Immature natural killer cell (primary cell): Measurements from ENCODE around the gene PSMG3. TPM values are rescaled to one million over a fixed set of nuclear protein-coding genes. Genes with fewer than 3 reads are reported as not detected.
A peak's percentile ranks its signal among the peaks of the same experiment; 100 is the strongest.

ENCODE experiments used
- DNase-seq, 3 donors: peaks; one replicate each; pipeline ENCODE4 v3.0.0; 2022; ENCODE audit warnings: mixed read lengths in 1 of 3
- H3K27ac Mint-ChIP-seq, 6 donors: one replicate each; pipeline ENCODE4 v1.8.0; 2020; ENCODE audit warnings: mixed read lengths in 6 of 6, mild to moderate bottlenecking in 5 of 6, inconsistent platforms in 4 of 6, moderate library complexity in 3 of 6
- H3K27me3 Mint-ChIP-seq, 3 donors: one replicate each; pipeline ENCODE4 v1.8.0; 2020 to 2021; ENCODE audit warnings: low read depth in 3 of 3, mild to moderate bottlenecking in 3 of 3, mixed read lengths in 3 of 3, moderate library complexity in 3 of 3, inconsistent platforms in 1 of 3
- H3K36me3 Mint-ChIP-seq, 3 donors: one replicate each; pipeline ENCODE4 v1.8.0; 2020; ENCODE audit warnings: mixed read lengths in 3 of 3, inconsistent platforms in 2 of 3, mild to moderate bottlenecking in 2 of 3
- H3K4me1 Mint-ChIP-seq, 2 donors: one replicate each; pipeline ENCODE4 v1.8.0; 2020; ENCODE audit warnings: inconsistent platforms in 2 of 2, mild to moderate bottlenecking in 2 of 2, mixed read lengths in 2 of 2, moderate library complexity in 1 of 2
- H3K4me3 Mint-ChIP-seq, 5 donors: one replicate each; pipeline ENCODE4 v1.8.0; 2020; ENCODE audit warnings: mild to moderate bottlenecking in 5 of 5, mixed read lengths in 5 of 5, inconsistent platforms in 3 of 5, moderate library complexity in 3 of 5
- H3K9me3 Mint-ChIP-seq, 6 donors: one replicate each; pipeline ENCODE4 v1.8.0; 2020; ENCODE audit warnings: mild to moderate bottlenecking in 6 of 6, mixed read lengths in 6 of 6, inconsistent platforms in 4 of 6, moderate library complexity in 3 of 6
- polyA plus RNA-seq, 3 donors: library from polyadenylated mRNA; unstranded; fragments of 300-500 nt; fragmentation: Illumina TruSeq; gene quantifications; one replicate each; pipeline ENCODE4 v1.2.3, GENCODE V29; 2021

PSMG3 gene
- polyA plus RNA-seq, 3 donors from 2014 or later: 56.3 to 71.0 (median 61.9) TPM

- Mint-ChIP-seq H3K27me3 (peaks cover 3 to 6% (median 6%) of the 10 kb centered on the region in 3 donors), H3K27ac (no peak overlapping the region), H3K4me3 (no peak overlapping the region), H3K4me1 (no peaks in the 10 kb centered on the region), H3K36me3 (no peaks in the 10 kb centered on the region), H3K9me3 (no peaks in the 10 kb centered on the region)
- no peak for DNase-seq
Measured at GRCh38 chr7:1602386-1602785, 32.6 kb upstream of the PSMG3 start.

GRCh38 chr7:1601956-1602355 lies 32.1 kb upstream of the PSMG3 start:
- H3K27ac Mint-ChIP-seq: no peak overlapping the region
- no peak overlapping the region for H3K4me3 Mint-ChIP-seq
- no peak for DNase-seq
- no peaks in the 10 kb centered on the region for H3K36me3 Mint-ChIP-seq
- no peaks in the 10 kb centered on the region for H3K9me3 Mint-ChIP-seq
- H3K4me1 Mint-ChIP-seq: no peaks in the 10 kb centered on the region
- peaks cover 3 to 9% (median 5%) of the 10 kb centered on the region in 3 donors for H3K27me3 Mint-ChIP-seq

- peak overlapping the region in 1 of 6 donors; percentile 17 for H3K27ac Mint-ChIP-seq
- peaks cover 0 to 11% (median 11%) of the 10 kb centered on the region in 3 donors for H3K27me3 Mint-ChIP-seq
- H3K4me3 Mint-ChIP-seq: no peak overlapping the region
- no peaks in the 10 kb centered on the region for H3K4me1 Mint-ChIP-seq
- no peaks in the 10 kb centered on the region for H3K36me3 Mint-ChIP-seq
- DNase-seq: no peak
- H3K9me3 Mint-ChIP-seq: no peaks in the 10 kb centered on the region
Measured at GRCh38 chr7:1599640-1600395, 30.0 kb upstream of the PSMG3 start.

GRCh38 chr7:1598961-1599639 lies 29.3 kb upstream of the PSMG3 start:
- H3K9me3 Mint-ChIP-seq: no peaks in the 10 kb centered on the region
- no peak for DNase-seq
- H3K27ac Mint-ChIP-seq: peak overlapping the region in 1 of 6 donors; percentile 17
- H3K27me3 Mint-ChIP-seq: peaks cover 0 to 11% (median 11%) of the 10 kb centered on the region in 3 donors
- H3K36me3 Mint-ChIP-seq: no peaks in the 10 kb centered on the region
- no peak overlapping the region for H3K4me3 Mint-ChIP-seq
- H3K4me1 Mint-ChIP-seq: no peaks in the 10 kb centered on the region

GRCh38 chr7:1598286-1598685 lies 28.5 kb upstream of the PSMG3 start:
- H3K27ac Mint-ChIP-seq: no peak overlapping the region
- H3K4me1 Mint-ChIP-seq: no peaks in the 10 kb centered on the region
- H3K27me3 Mint-ChIP-seq: peaks cover 0 to 12% (median 11%) of the 10 kb centered on the region in 3 donors
- H3K36me3 Mint-ChIP-seq: no peaks in the 10 kb centered on the region
- no peak overlapping the region for H3K4me3 Mint-ChIP-seq
- DNase-seq: no peak
- no peaks in the 10 kb centered on the region for H3K9me3 Mint-ChIP-seq

- Mint-ChIP-seq H3K27ac (no peak overlapping the region), H3K36me3 (no peaks in the 10 kb centered on the region), H3K4me1 (no peaks in the 10 kb centered on the region), H3K27me3 (peaks cover 0 to 12% (median 11%) of the 10 kb centered on the region in 3 donors), H3K9me3 (no peaks in the 10 kb centered on the region), H3K4me3 (no peak overlapping the region)
- DNase-seq: no peak
Measured at GRCh38 chr7:1597791-1598190, 28.0 kb upstream of the PSMG3 start.

GRCh38 chr7:1597066-1597760 lies 27.4 kb upstream of the PSMG3 start:
- Mint-ChIP-seq H3K27ac (no peak overlapping the region), H3K36me3 (no peaks in the 10 kb centered on the region), H3K9me3 (no peaks in the 10 kb centered on the region), H3K27me3 (peaks cover under 1 to 12% (median 11%) of the 10 kb centered on the region in 3 donors), H3K4me1 (no peaks in the 10 kb centered on the region), H3K4me3 (no peak overlapping the region)
- DNase-seq: no peak

GRCh38 chr7:1596181-1597043 lies 26.6 kb upstream of the PSMG3 start:
- no peaks in the 10 kb centered on the region for H3K4me1 Mint-ChIP-seq
- no peak overlapping the region for H3K4me3 Mint-ChIP-seq
- no peaks in the 10 kb centered on the region for H3K9me3 Mint-ChIP-seq

GRCh38 chr7:1595636-1596035 lies 25.8 kb upstream of the PSMG3 start:
- H3K9me3 Mint-ChIP-seq: no peaks in the 10 kb centered on the region
- no peak overlapping the region for H3K27ac Mint-ChIP-seq

More at GRCh38 chr7:1596181-1597043, 26.6 kb upstream of the PSMG3 start:
- no peak overlapping the region for H3K27ac Mint-ChIP-seq
- DNase-seq: no peak
- peaks cover 5 to 16% (median 12%) of the 10 kb centered on the region in 3 donors for H3K27me3 Mint-ChIP-seq
- no peaks in the 10 kb centered on the region for H3K36me3 Mint-ChIP-seq

GRCh38 chr7:1595027-1595426 lies 25.2 kb upstream of the PSMG3 start:
- Mint-ChIP-seq H3K4me3 (no peak overlapping the region), H3K27me3 (peaks cover 9 to 18% (median 12%) of the 10 kb centered on the region in 3 donors), H3K36me3 (no peaks in the 10 kb centered on the region)

More at GRCh38 chr7:1595636-1596035, 25.8 kb upstream of the PSMG3 start:
- no peak for DNase-seq
- Mint-ChIP-seq H3K4me1 (no peaks in the 10 kb centered on the region), H3K36me3 (no peaks in the 10 kb centered on the region), H3K4me3 (no peak overlapping the region), H3K27me3 (peaks cover 9 to 18% (median 12%) of the 10 kb centered on the region in 3 donors)

GRCh38 chr7:1593904-1594421 lies 24.1 kb upstream of the PSMG3 start:
- Mint-ChIP-seq H3K27me3 (peaks cover 9 to 18% (median 12%) of the 10 kb centered on the region in 3 donors), H3K4me1 (no peaks in the 10 kb centered on the region), H3K9me3 (no peaks in the 10 kb centered on the region), H3K27ac (peak overlapping the region in 1 of 6 donors; percentile 34), H3K4me3 (no peak overlapping the region), H3K36me3 (no peaks in the 10 kb centered on the region)
- no peak for DNase-seq

More at GRCh38 chr7:1595027-1595426, 25.2 kb upstream of the PSMG3 start:
- Mint-ChIP-seq H3K9me3 (no peaks in the 10 kb centered on the region), H3K4me1 (no peaks in the 10 kb centered on the region), H3K27ac (no peak overlapping the region)
- no peak for DNase-seq

- no peak for DNase-seq
- Mint-ChIP-seq H3K36me3 (no peaks in the 10 kb centered on the region), H3K27me3 (peaks cover 9 to 17% (median 10%) of the 10 kb centered on the region in 3 donors), H3K27ac (no peak overlapping the region), H3K4me1 (no peaks in the 10 kb centered on the region), H3K9me3 (no peaks in the 10 kb centered on the region), H3K4me3 (no peak overlapping the region)
Measured at GRCh38 chr7:1593091-1593866, 23.4 kb upstream of the PSMG3 start.
